NCI-H146 (cell line): ENCODE measurements around the gene IL36B.

Experiments used
- DNase-seq: peaks from one replicate; lab custom pipeline; 2025; lab: John Stamatoyannopoulos, UW

Gene IL36B

GRCh38 chr2:113009622-113010021 is 43.0 kb downstream of the IL36B start:
- no peak for DNase-seq

- no peak for DNase-seq
Observed at GRCh38 chr2:113007250-113007649, 45.4 kb downstream of the IL36B start.

DNA sequence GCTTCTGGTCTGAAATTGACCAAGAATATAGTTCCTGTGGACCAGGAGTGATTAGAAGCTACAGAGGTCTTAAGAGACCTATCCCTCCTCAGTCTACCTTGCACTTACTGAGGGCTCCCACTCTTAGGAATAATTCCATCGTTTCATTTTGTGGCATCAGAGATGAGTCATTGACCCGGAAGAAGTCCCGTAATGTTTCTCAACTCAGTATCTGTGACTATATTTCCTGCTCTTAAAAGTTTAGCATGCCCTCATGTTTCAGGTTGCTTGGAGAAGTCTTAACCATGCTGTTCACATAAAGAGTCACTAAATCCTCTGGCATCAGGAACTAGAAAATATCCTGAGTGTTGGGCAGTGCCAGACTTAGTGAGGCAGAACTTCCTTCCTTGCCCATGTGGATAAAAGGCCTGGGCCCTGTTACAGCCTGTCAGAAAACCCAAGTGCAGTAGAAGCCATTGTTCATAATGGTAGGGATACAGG is 47.6 kb downstream of the IL36B start, which contains the start of gene IL36A:
IL36A (plus strand) TSS at position 430 of the 480 bp plus-strand sequence. CDS start 413 bp downstream, outside the sequence.
- DNase-seq, result no peak

- DNase-seq, result no peak
Observed at GRCh38 chr2:113002677-113003076, 50.0 kb downstream of the IL36B start.

- no peak for DNase-seq
Observed at GRCh38 chr2:113000436-113000835, 52.2 kb downstream of the IL36B start.

DNA sequence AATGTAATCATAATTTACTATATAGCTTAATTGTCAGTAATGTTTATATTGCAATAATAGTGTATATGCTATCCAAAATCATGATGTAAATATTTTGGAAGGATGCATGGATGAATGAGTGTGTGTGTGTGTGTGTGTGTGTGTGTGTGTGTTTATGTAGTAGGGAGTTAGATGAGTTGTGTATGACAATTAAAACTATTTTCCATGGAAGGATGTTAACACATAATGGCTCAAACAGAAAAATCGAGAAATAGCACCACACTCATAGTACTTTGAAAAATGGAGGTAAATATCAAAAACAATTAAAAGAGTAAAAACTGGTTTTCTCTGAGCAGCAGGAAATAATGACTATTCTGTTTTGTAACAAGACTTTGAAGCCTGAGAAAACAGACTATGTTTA is 55.5 kb downstream of the IL36B start:
- no peak for DNase-seq

- DNase-seq, result no peak
Observed at GRCh38 chr2:112996635-112997034, 56.0 kb downstream of the IL36B start.

DNA sequence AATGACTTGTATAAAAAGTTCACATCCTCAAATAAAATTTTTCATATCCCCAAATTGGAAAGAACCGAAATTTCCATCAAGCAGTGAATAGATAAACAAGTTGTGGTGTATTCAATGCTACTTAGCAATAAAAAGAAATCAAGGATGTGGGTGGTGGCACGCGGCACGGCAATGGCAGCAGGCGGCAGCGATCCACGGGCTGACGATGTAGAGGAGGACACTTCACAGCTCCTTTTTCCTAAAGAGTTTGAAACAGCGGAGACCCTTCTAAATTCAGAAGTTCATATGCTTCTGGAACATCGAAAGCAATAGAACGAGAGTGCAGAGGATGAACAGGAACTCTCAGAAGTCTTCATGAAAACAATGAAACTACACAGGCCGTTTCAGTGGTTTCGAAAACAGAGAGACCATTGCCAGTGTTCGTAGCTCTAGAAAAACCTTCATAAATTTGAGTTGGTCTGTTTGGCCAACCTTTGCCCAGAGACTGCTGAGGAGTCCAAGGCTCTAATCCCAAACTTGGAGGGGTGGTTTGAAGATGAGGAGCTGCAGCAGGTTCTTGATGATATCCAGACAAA is 57.2 kb downstream of the IL36B start:
- DNase-seq, result no peak

GRCh38 chr2:112994648-112995047 is 58.0 kb downstream of the IL36B start:
- no peak for DNase-seq

GRCh38 chr2:112993831-112994230 is 58.8 kb downstream of the IL36B start:
- DNase-seq, result no peak

GRCh38 chr2:112989611-112990010 is 63.1 kb downstream of the IL36B start:
- DNase-seq, result no peak

DNA sequence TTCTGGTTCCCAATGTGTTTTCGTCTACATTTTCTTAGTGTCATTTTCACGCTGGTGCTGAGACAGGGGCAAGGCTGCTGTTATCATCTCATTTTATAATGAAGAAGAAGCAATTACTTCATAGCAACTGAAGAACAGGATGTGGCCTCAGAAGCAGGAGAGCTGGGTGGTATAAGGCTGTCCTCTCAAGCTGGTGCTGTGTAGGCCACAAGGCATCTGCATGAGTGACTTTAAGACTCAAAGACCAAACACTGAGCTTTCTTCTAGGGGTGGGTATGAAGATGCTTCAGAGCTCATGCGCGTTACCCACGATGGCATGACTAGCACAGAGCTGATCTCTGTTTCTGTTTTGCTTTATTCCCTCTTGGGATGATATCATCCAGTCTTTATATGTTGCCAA is 67.6 kb downstream of the IL36B start:
- DNase-seq, result no peak

DNA sequence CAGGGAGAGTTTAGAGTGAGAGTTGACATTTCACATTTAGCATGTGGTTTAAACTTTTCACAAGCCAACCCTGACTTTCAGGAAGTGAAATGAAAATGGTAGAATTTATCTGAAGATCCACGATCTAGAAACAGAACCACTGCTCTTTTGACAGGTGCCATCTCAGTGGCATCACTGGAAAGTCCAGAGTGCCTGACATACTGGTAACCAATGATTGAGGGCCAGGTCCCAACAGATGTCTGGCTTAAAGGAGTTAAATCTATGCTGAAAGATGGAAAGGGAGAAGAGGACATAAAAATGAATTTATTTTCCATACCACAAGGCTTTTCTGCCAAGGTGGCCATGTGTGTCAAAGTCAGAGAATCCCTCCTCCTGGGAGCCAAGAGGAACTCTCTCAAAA is 72.1 kb downstream of the IL36B start:
- no peak for DNase-seq

DNA sequence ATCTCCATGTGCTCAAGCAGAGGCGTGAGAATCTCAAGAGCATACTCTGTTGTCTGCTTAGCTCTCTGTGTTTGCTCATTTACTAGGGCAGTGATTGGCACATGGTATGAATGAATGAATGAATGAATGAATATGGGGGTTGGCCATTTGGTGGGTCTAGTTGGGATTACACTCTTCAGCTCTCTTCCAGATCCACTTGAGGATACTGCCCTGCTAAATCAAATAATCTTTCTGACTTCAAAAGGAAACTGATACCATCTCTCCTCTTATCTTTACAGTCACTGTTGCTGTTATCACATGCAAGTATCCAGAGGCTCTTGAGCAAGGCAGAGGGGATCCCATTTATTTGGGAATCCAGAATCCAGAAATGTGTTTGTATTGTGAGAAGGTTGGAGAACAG is 72.9 kb downstream of the IL36B start:
- no peak for DNase-seq

DNA sequence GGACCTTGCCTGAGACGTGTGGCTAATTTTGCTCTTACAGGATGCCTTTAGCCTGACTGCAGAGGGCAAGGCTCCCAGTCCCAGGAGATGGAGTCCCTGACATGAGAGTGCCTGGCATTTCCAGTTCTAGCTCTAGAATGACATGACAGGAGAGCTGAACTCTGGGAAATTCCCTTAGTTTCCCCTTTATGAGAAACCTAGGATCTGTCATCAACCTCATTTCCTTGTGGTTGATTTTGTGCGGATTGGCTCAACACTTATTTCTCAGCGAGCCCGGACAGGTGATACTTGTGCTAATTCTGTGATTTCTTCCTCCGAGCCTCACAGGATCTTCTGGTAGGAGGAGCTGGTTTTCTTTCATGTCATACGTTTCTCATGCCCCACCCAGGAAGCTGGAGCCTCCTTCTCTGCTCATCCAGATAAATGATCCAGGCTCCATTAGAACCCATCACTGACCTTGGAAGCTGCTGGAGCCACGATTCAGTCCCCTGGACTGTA is 75.1 kb downstream of the IL36B start, which contains the start of gene IL36G:
IL36G (plus strand) TSS at position 448 of the 498 bp plus-strand sequence. CDS start 633 bp downstream, outside the sequence.
- DNase-seq, result no peak
